NCI-H226 (cell line): ENCODE results near the gene TMEM191C.
"Not testable (repeated sequence)": the region's sequence is repeated elsewhere in the genome, so short reads cannot be mapped to it uniquely, and the experiment has no call there.

Experiments
- DNase-seq: peaks from one replicate; pipeline ENCODE4 v3.0.0-alpha.2; 2015

The TMEM191C gene

GRCh38 chr22:21473664-21474063 is 6.5 kb downstream of the TMEM191C start:
- DNase-seq, result not testable (repeated sequence)

- DNase-seq, result not testable (repeated sequence)
Measured at GRCh38 chr22:21484039-21484438, 16.9 kb downstream of the TMEM191C start.

- not testable (repeated sequence) for DNase-seq
Measured at GRCh38 chr22:21487723-21488122, 20.5 kb downstream of the TMEM191C start.

- DNase-seq, result not testable (repeated sequence)
Measured at GRCh38 chr22:21489149-21489680, 22.0 kb downstream of the TMEM191C start.

GRCh38 chr22:21490556-21490955 is 23.4 kb downstream of the TMEM191C start:
- DNase-seq, result not testable (repeated sequence)

GRCh38 chr22:21492271-21492670 is 25.1 kb downstream of the TMEM191C start:
- not testable (repeated sequence) for DNase-seq

GRCh38 chr22:21493789-21494782 is 26.9 kb downstream of the TMEM191C start:
- not testable (repeated sequence) for DNase-seq

- not testable (repeated sequence) for DNase-seq
Measured at GRCh38 chr22:21497984-21498383, 30.8 kb downstream of the TMEM191C start.

GRCh38 chr22:21498489-21498888 is 31.3 kb downstream of the TMEM191C start:
- not testable (repeated sequence) for DNase-seq

- not testable (repeated sequence) for DNase-seq
Measured at GRCh38 chr22:21499623-21500506, 32.7 kb downstream of the TMEM191C start.

- DNase-seq, result not testable (repeated sequence)
Measured at GRCh38 chr22:21510397-21510796, 43.2 kb downstream of the TMEM191C start.

GRCh38 chr22:21512022-21512421 is 44.8 kb downstream of the TMEM191C start:
- DNase-seq, result not testable (repeated sequence)

GRCh38 chr22:21514117-21514516 is 46.9 kb downstream of the TMEM191C start:
- DNase-seq, result not testable (repeated sequence)

GRCh38 chr22:21515234-21515633 is 48.0 kb downstream of the TMEM191C start:
- not testable (repeated sequence) for DNase-seq

GRCh38 chr22:21516522-21516921 is 49.3 kb downstream of the TMEM191C start:
- not testable (repeated sequence) for DNase-seq

GRCh38 chr22:21516970-21517764 is 50.0 kb downstream of the TMEM191C start:
- DNase-seq, result not testable (repeated sequence)
